GM18858 (cell line): Measurements from ENCODE around the gene MAN1C1.
"Not testable (repeated sequence)": the region's sequence is repeated elsewhere in the genome, so short reads cannot be mapped to it uniquely, and the experiment has no call there.

Experiments used
- ATAC-seq: cut with Tn5 transposase; IDR thresholded peaks from one replicate; pipeline ENCODE4 v1.9.1; 2021; ENCODE audit not compliant: unreplicated experiment

Gene MAN1C1

GRCh38 chr1:25583519-25584370 lies 32.8 kb upstream of the MAN1C1 start:
- no peak for ATAC-seq

- ATAC-seq: no peak
Measured at GRCh38 chr1:25586181-25586588, 30.4 kb upstream of the MAN1C1 start.

GRCh38 chr1:25587290-25587689 lies 29.3 kb upstream of the MAN1C1 start:
- no peak for ATAC-seq

- not testable (repeated sequence) for ATAC-seq
Measured at GRCh38 chr1:25588224-25588623, 28.4 kb upstream of the MAN1C1 start.

GRCh38 chr1:25588786-25589185 lies 27.8 kb upstream of the MAN1C1 start:
- not testable (repeated sequence) for ATAC-seq

GRCh38 chr1:25590096-25590824 lies 26.3 kb upstream of the MAN1C1 start:
- ATAC-seq: no peak

- ATAC-seq: no peak
Measured at GRCh38 chr1:25593861-25594260, 22.7 kb upstream of the MAN1C1 start.

- ATAC-seq: no peak
Measured at GRCh38 chr1:25594971-25595370, 21.6 kb upstream of the MAN1C1 start.

GRCh38 chr1:25596641-25597040 lies 19.9 kb upstream of the MAN1C1 start:
- not testable (repeated sequence) for ATAC-seq

- ATAC-seq: no peak
Measured at GRCh38 chr1:25598879-25599278, 17.7 kb upstream of the MAN1C1 start.

GRCh38 chr1:25599969-25600610 lies 16.5 kb upstream of the MAN1C1 start:
- no peak for ATAC-seq

- not testable (repeated sequence) for ATAC-seq
Measured at GRCh38 chr1:25600971-25601699, 15.5 kb upstream of the MAN1C1 start.

- ATAC-seq: not testable (repeated sequence)
Measured at GRCh38 chr1:25603779-25604538, 12.6 kb upstream of the MAN1C1 start.

- ATAC-seq: no peak
Measured at GRCh38 chr1:25607123-25607522, 9.5 kb upstream of the MAN1C1 start.

GRCh38 chr1:25608488-25609178 lies 8.0 kb upstream of the MAN1C1 start:
- ATAC-seq: no peak

- no peak for ATAC-seq
Measured at GRCh38 chr1:25609921-25610320, 6.7 kb upstream of the MAN1C1 start.

- no peak for ATAC-seq
Measured at GRCh38 chr1:25610822-25611630, 5.6 kb upstream of the MAN1C1 start.

GRCh38 chr1:25611843-25612242 lies 4.7 kb upstream of the MAN1C1 start:
- no peak for ATAC-seq

GRCh38 chr1:25612421-25612820 lies 4.2 kb upstream of the MAN1C1 start:
- ATAC-seq: no peak
